Stimulated activated CD8-positive, alpha-beta memory T cell treated with anti-CD3 and anti-CD28 coated beads, Interleukin-12 subunit alpha, Interleukin-12 subunit beta, amount 100 ng/mL, for 24 hours (primary cell): ENCODE data around the gene MAGEB2.
"Not testable (repeated sequence)": the region's sequence is repeated elsewhere in the genome, so short reads cannot be mapped to it uniquely, and the experiment has no call there.

Source experiments
- DNase-seq: peaks from one replicate; pipeline ENCODE4 v3.0.0-alpha.2; 2020; ENCODE audit errors: extremely low read depth

Gene MAGEB2

GRCh38 chrX:30215357-30215843, at the start of gene MAGEB2:
Gene MAGEB2 (plus strand): TSS chrX:30215563. CDS start chrX:30218581, 3,018 bp downstream.
- DNase-seq = no peak

- no peak for DNase-seq
Observed at GRCh38 chrX:30170900-30171299, 44.5 kb upstream of the MAGEB2 start.

- DNase-seq = no peak
Observed at GRCh38 chrX:30181353-30181752, 34.0 kb upstream of the MAGEB2 start.

- no peak for DNase-seq
Observed at GRCh38 chrX:30183554-30183953, 31.8 kb upstream of the MAGEB2 start.

GRCh38 chrX:30190426-30190825, 24.9 kb upstream of the MAGEB2 start:
- no peak for DNase-seq

- not testable (repeated sequence) for DNase-seq
Observed at GRCh38 chrX:30193910-30194309, 21.5 kb upstream of the MAGEB2 start.

GRCh38 chrX:30196322-30196721, 19.0 kb upstream of the MAGEB2 start:
- DNase-seq = no peak

- no peak for DNase-seq
Observed at GRCh38 chrX:30212172-30212571, 3.2 kb upstream of the MAGEB2 start.

- no peak for DNase-seq
Observed at GRCh38 chrX:30217465-30217864, 2.1 kb downstream of the MAGEB2 start.

- no peak for DNase-seq
Observed at GRCh38 chrX:30219372-30219771, 4.0 kb downstream of the MAGEB2 start.

GRCh38 chrX:30220661-30221060, 5.3 kb downstream of the MAGEB2 start:
- DNase-seq = no peak

- no peak for DNase-seq
Observed at GRCh38 chrX:30224536-30224935, 9.2 kb downstream of the MAGEB2 start.

GRCh38 chrX:30228526-30228925, 13.2 kb downstream of the MAGEB2 start:
- DNase-seq = no peak

GRCh38 chrX:30230395-30230794, 15.0 kb downstream of the MAGEB2 start, which contains the start of gene MAGEB3:
Gene MAGEB3 (plus strand): TSS chrX:30230657. CDS start chrX:30235925, 5,268 bp downstream.
- DNase-seq = no peak

- DNase-seq = no peak
Observed at GRCh38 chrX:30241724-30242415, 26.5 kb downstream of the MAGEB2 start, which contains the start of gene MAGEB4. Gene MAGEB4 (plus strand): TSS chrX:30242000. CDS start chrX:30242136, 136 bp downstream.

GRCh38 chrX:30246769-30247489, 31.6 kb downstream of the MAGEB2 start, which contains the start of gene MAGEB1:
Gene MAGEB1 (plus strand): TSS chrX:30247146. CDS start chrX:30250494, 3,348 bp downstream.
- no peak for DNase-seq

GRCh38 chrX:30248854-30249253, 33.5 kb downstream of the MAGEB2 start:
- DNase-seq = no peak

GRCh38 chrX:30253257-30253656, 37.9 kb downstream of the MAGEB2 start:
- DNase-seq = no peak

GRCh38 chrX:30259927-30260326, 44.6 kb downstream of the MAGEB2 start:
- DNase-seq = no peak

GRCh38 chrX:30261012-30261411, 45.6 kb downstream of the MAGEB2 start:
- DNase-seq = no peak

- no peak for DNase-seq
Observed at GRCh38 chrX:30262763-30263162, 47.4 kb downstream of the MAGEB2 start.
